HepG2 (cell line): ENCODE measurements around the gene RECQL5.

ENCODE experiments used
- ATF3 ChIP-seq: sonication (generic); formaldehyde crosslinking; IDR thresholded peaks from 2 replicates; pipeline ENCODE4 v1.4.0; 2020; ENCODE audit warnings: missing genetic modification reagents
- CTCF ChIP-seq: sonication (generic); formaldehyde crosslinking; IDR thresholded peaks from 2 replicates; pipeline ENCODE4 v1.5.0; 2020; ENCODE audit warnings: mild to moderate bottlenecking, missing genetic modification reagents, moderate library complexity
- FUBP1 ChIP-seq: sonication (generic); formaldehyde crosslinking; IDR thresholded peaks from 2 replicates; pipeline ENCODE4 v1.5.1; 2020; ENCODE audit warnings: missing genetic modification reagents, mild to moderate bottlenecking, borderline replicate concordance
- MAFF ChIP-seq: IDR thresholded peaks from 2 replicates; pipeline ENCODE4 v1.6.1; 2011; ENCODE audit warnings: low read depth, low read length, improper control_type of control experiment
- SP1 ChIP-seq, 2 experiments: fragments of 450-650 bp in 1 of 2; sonication (generic) in 1 of 2; formaldehyde crosslinking in 1 of 2; IDR thresholded peaks; 2 replicates each; pipeline versions ENCODE4 v1.4.0 to v1.6.1; 2016 to 2020; ENCODE audit warnings: missing genetic modification reagents in 1 of 2
- TFAP4 ChIP-seq: sonication (generic); IDR thresholded peaks from 2 replicates; pipeline ENCODE4 v1.6.1; 2016; ENCODE audit warnings: low read depth, borderline replicate concordance
- ZNF274 ChIP-seq: sonication (generic); formaldehyde crosslinking; IDR thresholded peaks from 2 replicates; pipeline ENCODE4 v1.5.1; 2020; ENCODE audit warnings: mild to moderate bottlenecking, missing genetic modification reagents

GRCh38 chr17:75605790-75606189, 61.2 kb downstream of the RECQL5 start:
- TF ChIP-seq SP1 (IDR thresholded peaks at IDR 0.05) (no peak), SP1 (CRISPR knock-in tag; IDR thresholded peaks at IDR 0.05) (no peak), ATF3 (CRISPR knock-in tag) (no peak), TFAP4 (no peak), CTCF (CRISPR knock-in tag) (no peak), MAFF (no peak), FUBP1 (CRISPR knock-in tag) (no peak), ZNF274 (CRISPR knock-in tag) (no peak)
